HCT116 (cell line): ENCODE results near the gene CLDN14. TPM values are rescaled to one million over a fixed set of nuclear protein-coding genes. Genes with fewer than 3 reads are reported as not detected.

ENCODE experiments used
- ATAC-seq: fragments of 200-7000 bp; cut with Tn5 transposase; 2 replicates; pipeline ENCODE4 v1.9.1; 2020; ENCODE audit warnings: mild to moderate bottlenecking, moderate library complexity
- BruUV-seq: library from RNA; stranded (reverse); fragments of 400-500 nt; replicated peaks from 2 replicates; lab custom pipeline; 2021; lab: Mats Ljungman, UMichigan
- CTCF ChIA-PET: fragments of 300-600 bp; sonication (Branson Sonifier 250); formaldehyde crosslinking; loops from one replicate; lab custom pipeline; 2021; ENCODE audit warnings: antibody characterized with exemption; lab: Charles Lee
- POLR2A ChIA-PET: fragments of 300-600, 350-600 bp; sonication (Branson Sonifier 250); formaldehyde crosslinking; loops from one replicate; lab custom pipeline; 2021; ENCODE audit warnings: antibody characterized with exemption; lab: Charles Lee
- RAD21 ChIA-PET, 2 experiments: fragments of 300-600 bp; sonication (Branson Sonifier 250); formaldehyde crosslinking; loops; one replicate each; lab custom pipeline; 2023; ENCODE audit warnings: low total read pairs in 2 of 2; ENCODE audit not compliant: uncharacterized antibody in 2 of 2, unreplicated experiment in 2 of 2, low non-redundant PET in 1 of 2; lab: Charles Lee
- DNase-seq: peaks from one replicate; pipeline ENCODE4 v3.0.0-alpha.2; 2010; ENCODE audit warnings: low read depth, low spot score
- H2AFZ ChIP-seq: fragments of 200-600 bp; shearing (Covaris generic), sonication (generic); 2 replicates; pipeline ENCODE4 v1.6.1; 2017; ENCODE audit warnings: low read depth, mixed run types, mixed read lengths, antibody characterized with exemption, low read length; ENCODE audit not compliant: poor library complexity, severe bottlenecking
- H3K27ac ChIP-seq: 2 replicates; pipeline ENCODE4 v1.5.1; 2012; ENCODE audit warnings: low read depth, low read length
- H3K27me3 ChIP-seq: fragments of 200-600 bp; sonication (generic); 2 replicates; pipeline ENCODE4 v1.6.1; 2016; ENCODE audit warnings: mixed run types, low read length, mixed read lengths; ENCODE audit not compliant: insufficient read depth
- H3K36me3 ChIP-seq, 2 experiments: fragments of 200-500 bp in 1 of 2; fragments of 200-600 bp in 1 of 2; sonication (Bioruptor generic) in 1 of 2; sonication (generic) in 1 of 2; 2 replicates each; pipeline versions ENCODE4 v1.5.1 to v1.6.1; 2014 to 2016; ENCODE audit warnings: low read length in 2 of 2, inconsistent platforms in 1 of 2, mixed read lengths in 1 of 2, mixed run types in 1 of 2; ENCODE audit not compliant: insufficient read depth in 2 of 2, control insufficient read depth in 1 of 2
- H3K4me1 ChIP-seq, 2 experiments: fragments of 200-600 bp in 1 of 2; sonication (generic) in 1 of 2; 2 replicates each; pipeline versions ENCODE4 v1.5.1 to v1.6.1; 2012 to 2017; ENCODE audit warnings: low read length in 2 of 2, inconsistent platforms in 1 of 2, mild to moderate bottlenecking in 1 of 2, mixed read lengths in 1 of 2, mixed run types in 1 of 2, moderate library complexity in 1 of 2; ENCODE audit not compliant: insufficient read depth in 2 of 2, control insufficient read depth in 1 of 2
- H3K4me2 ChIP-seq: fragments of 200-600 bp; sonication (generic); 2 replicates; pipeline ENCODE4 v1.6.1; 2017; ENCODE audit warnings: mixed run types, low read length, mixed read lengths
- H3K4me3 ChIP-seq, 2 experiments: fragments of 200-600 bp in 1 of 2; sonication (generic) in 1 of 2; replicated peaks in 1 of 2; 2 replicates each; pipeline ENCODE4 v1.5.1; 2011 to 2016; ENCODE audit warnings: low read length in 2 of 2, control low read depth in 1 of 2, low read depth in 1 of 2, mild to moderate bottlenecking in 1 of 2, mixed read lengths in 1 of 2, mixed run types in 1 of 2
- H3K79me2 ChIP-seq: fragments of 200-600 bp; sonication (generic); 2 replicates; pipeline ENCODE4 v1.6.1; 2017; ENCODE audit warnings: mild to moderate bottlenecking, mixed run types, low read length, moderate library complexity, mixed read lengths; ENCODE audit not compliant: insufficient read depth
- H3K9ac ChIP-seq: fragments of 200-600 bp; sonication (generic); 2 replicates; pipeline ENCODE4 v1.6.1; 2016; ENCODE audit warnings: low read length, mixed read lengths
- H3K9me2 ChIP-seq: fragments of 200-600 bp; sonication (generic), shearing (Covaris generic); 2 replicates; pipeline ENCODE4 v1.6.1; 2017; ENCODE audit warnings: mixed run types, mild to moderate bottlenecking, moderate library complexity; ENCODE audit not compliant: insufficient read depth
- H3K9me3 ChIP-seq, 2 experiments: fragments of 200-500 bp in 1 of 2; fragments of 200-600 bp in 1 of 2; sonication (Bioruptor generic) in 1 of 2; sonication (generic) in 1 of 2; 2 replicates each; pipeline ENCODE4 v1.6.1; 2014 to 2017; ENCODE audit warnings: low read length in 2 of 2, mixed read lengths in 2 of 2, inconsistent platforms in 1 of 2, low read depth in 1 of 2, mild to moderate bottlenecking in 1 of 2, mixed run types in 1 of 2, moderate library complexity in 1 of 2; ENCODE audit not compliant: control insufficient read depth in 1 of 2, insufficient read depth in 1 of 2
- H4K20me1 ChIP-seq: fragments of 200-600 bp; sonication (generic), shearing (Covaris generic); 2 replicates; pipeline ENCODE4 v1.6.1; 2017; ENCODE audit warnings: mixed run types, mild to moderate bottlenecking, moderate library complexity; ENCODE audit not compliant: insufficient read depth
- CBX3 ChIP-seq: IDR thresholded peaks from 2 replicates; pipeline ENCODE4 v1.6.1; 2012; ENCODE audit warnings: low read depth
- EGR1 ChIP-seq: IDR thresholded peaks from 2 replicates; pipeline ENCODE4 v1.6.1; 2012; ENCODE audit warnings: low read depth
- ELF1 ChIP-seq: IDR thresholded peaks from 2 replicates; pipeline ENCODE4 v1.6.1; 2012; ENCODE audit warnings: low read depth, borderline replicate concordance
- MAX ChIP-seq: IDR thresholded peaks from 2 replicates; pipeline ENCODE4 v1.6.1; 2012
- RAD21 ChIP-seq: IDR thresholded peaks from 2 replicates; pipeline ENCODE4 v1.6.1; 2012; ENCODE audit warnings: low read depth, mild to moderate bottlenecking
- REST ChIP-seq: IDR thresholded peaks from 2 replicates; pipeline ENCODE4 v1.6.1; 2012; ENCODE audit warnings: low read depth
- SP1 ChIP-seq: IDR thresholded peaks from 2 replicates; pipeline ENCODE4 v1.6.1; 2012; ENCODE audit warnings: low read depth
- ZFX ChIP-seq: fragments of 450-650 bp; IDR thresholded peaks from 2 replicates; pipeline ENCODE4 v1.6.1; 2017
- ZNF274 ChIP-seq: fragments of 200-500 bp; sonication (Bioruptor generic); IDR thresholded peaks from 2 replicates; pipeline ENCODE4 v1.6.1; 2014; ENCODE audit warnings: mild to moderate bottlenecking, low read depth, low read length, inconsistent platforms
- intact Hi-C: fragments of 100-400 bp; cut with micrococcal nuclease; formaldehyde crosslinking; loops from 2 replicates; pipeline ENCODE4 v1.10.0; 2022
- total RNA-seq: library from RNA; stranded (reverse); gene quantifications from one replicate; pipeline ENCODE4 v1.2.1, GENCODE V29; 2021; ENCODE audit not compliant: unreplicated experiment
- TF ChIP-seq, protein P1 (sequence below), 3 experiments: fragments of 200-600 bp in 1 of 3; sonication (generic) in 1 of 3; IDR thresholded peaks in 2 of 3; conservative IDR thresholded peaks in 1 of 3; 2 replicates each; pipeline ENCODE4 v1.5.1; 2012 to 2017; ENCODE audit warnings: low read depth in 2 of 3, low read length in 2 of 3, antibody characterized with exemption in 1 of 3, borderline replicate concordance in 1 of 3, control low read depth in 1 of 3, mild to moderate bottlenecking in 1 of 3, mixed read lengths in 1 of 3, mixed run types in 1 of 3, moderate library complexity in 1 of 3; ENCODE audit not compliant: insufficient read depth in 1 of 3

CLDN14 gene
- total RNA-seq, 1 experiment from 2014 or later: not detected

- intact Hi-C loops: no loop called here
- no peak for TF ChIP-seq ELF1
- TF ChIP-seq, protein P1, sequence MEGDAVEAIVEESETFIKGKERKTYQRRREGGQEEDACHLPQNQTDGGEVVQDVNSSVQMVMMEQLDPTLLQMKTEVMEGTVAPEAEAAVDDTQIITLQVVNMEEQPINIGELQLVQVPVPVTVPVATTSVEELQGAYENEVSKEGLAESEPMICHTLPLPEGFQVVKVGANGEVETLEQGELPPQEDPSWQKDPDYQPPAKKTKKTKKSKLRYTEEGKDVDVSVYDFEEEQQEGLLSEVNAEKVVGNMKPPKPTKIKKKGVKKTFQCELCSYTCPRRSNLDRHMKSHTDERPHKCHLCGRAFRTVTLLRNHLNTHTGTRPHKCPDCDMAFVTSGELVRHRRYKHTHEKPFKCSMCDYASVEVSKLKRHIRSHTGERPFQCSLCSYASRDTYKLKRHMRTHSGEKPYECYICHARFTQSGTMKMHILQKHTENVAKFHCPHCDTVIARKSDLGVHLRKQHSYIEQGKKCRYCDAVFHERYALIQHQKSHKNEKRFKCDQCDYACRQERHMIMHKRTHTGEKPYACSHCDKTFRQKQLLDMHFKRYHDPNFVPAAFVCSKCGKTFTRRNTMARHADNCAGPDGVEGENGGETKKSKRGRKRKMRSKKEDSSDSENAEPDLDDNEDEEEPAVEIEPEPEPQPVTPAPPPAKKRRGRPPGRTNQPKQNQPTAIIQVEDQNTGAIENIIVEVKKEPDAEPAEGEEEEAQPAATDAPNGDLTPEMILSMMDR (IDR thresholded peaks at IDR 0.05 in 2 of 3, conservative IDR thresholded peaks at IDR 0.05 in 1 of 3; ENCODE audit: borderline replicate concordance in 1 of 3, insufficient read depth in 1 of 3, low read depth in 2 of 3, low read length in 2 of 3): no peak
- no peak for TF ChIP-seq SP1
- no peak for TF ChIP-seq ZFX
- no peak for TF ChIP-seq ZNF274
- no peak for TF ChIP-seq EGR1
- no peak for TF ChIP-seq MAX
- no peak for TF ChIP-seq CBX3
- no peak for TF ChIP-seq RAD21
- TF ChIP-seq REST: no peak
- TF ChIP-seq, all 23 proteins: peak for 0
- Histone ChIP-seq H4K20me1 (no peaks in the 10 kb centered on the region), H2AFZ (no peak overlapping the region), H3K27me3 (peaks cover 5% of the 10 kb centered on the region), H3K9me2 (no peaks in the 10 kb centered on the region), H3K4me3 (no peak overlapping the region), H3K4me2 (no peak overlapping the region), H3K4me1 (no peaks in the 10 kb centered on the region), H3K9ac (no peak overlapping the region), H3K79me2 (no peaks in the 10 kb centered on the region), H3K27ac (no peak overlapping the region), H3K36me3 (no peaks in the 10 kb centered on the region), H3K9me3 (no peaks in the 10 kb centered on the region)
- ChIA-PET POLR2A (no interaction called here), RAD21 (no interaction called here), CTCF (no interaction called here)
- ATAC-seq (no peak), DNase-seq (no peak)
- BruUV-seq: no TSS peak
Observed at GRCh38 chr21:36482181-36482580, 2.3 kb upstream of the CLDN14 start.
